SU-DHL-6 (cell line): ENCODE results near the gene NPAS3.

Experiments
- EZH2phosphoT487 ChIP-seq: fragments of 200-600 bp; sonication (generic), shearing (Covaris generic); conservative IDR thresholded peaks from 2 replicates; pipeline ENCODE4 v1.6.1; 2018; ENCODE audit warnings: mild to moderate bottlenecking, antibody characterized with exemption, low read length, moderate library complexity, mixed read lengths
- TF ChIP-seq, protein P1 (sequence below): fragments of 200-600 bp; sonication (generic); IDR thresholded peaks from one replicate; pipeline ENCODE4 v1.5.1; 2017; ENCODE audit warnings: antibody characterized with exemption, mild to moderate bottlenecking, low read length, moderate library complexity; ENCODE audit not compliant: insufficient read depth, poor library complexity, severe bottlenecking

DNA sequence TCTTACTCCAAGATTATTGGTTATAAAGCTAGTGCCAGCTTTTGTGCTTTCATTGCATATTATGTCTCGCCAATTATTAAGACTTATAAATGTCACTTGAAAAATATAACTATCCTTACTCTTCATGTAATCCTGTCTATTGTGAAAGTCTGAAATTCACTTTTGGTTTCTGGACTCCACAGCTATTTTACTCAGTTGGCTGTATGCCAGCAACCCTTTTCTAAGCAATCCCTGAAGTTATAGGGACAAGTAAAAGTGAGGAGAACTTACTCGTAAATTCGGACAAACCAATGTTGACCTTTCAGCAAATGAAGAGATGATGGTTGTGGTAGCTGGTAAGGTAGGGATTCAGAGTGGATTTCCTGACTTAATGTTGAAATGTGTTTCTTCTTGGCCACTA, 196.3 kb downstream of the NPAS3 start:
- TF ChIP-seq, protein P1, sequence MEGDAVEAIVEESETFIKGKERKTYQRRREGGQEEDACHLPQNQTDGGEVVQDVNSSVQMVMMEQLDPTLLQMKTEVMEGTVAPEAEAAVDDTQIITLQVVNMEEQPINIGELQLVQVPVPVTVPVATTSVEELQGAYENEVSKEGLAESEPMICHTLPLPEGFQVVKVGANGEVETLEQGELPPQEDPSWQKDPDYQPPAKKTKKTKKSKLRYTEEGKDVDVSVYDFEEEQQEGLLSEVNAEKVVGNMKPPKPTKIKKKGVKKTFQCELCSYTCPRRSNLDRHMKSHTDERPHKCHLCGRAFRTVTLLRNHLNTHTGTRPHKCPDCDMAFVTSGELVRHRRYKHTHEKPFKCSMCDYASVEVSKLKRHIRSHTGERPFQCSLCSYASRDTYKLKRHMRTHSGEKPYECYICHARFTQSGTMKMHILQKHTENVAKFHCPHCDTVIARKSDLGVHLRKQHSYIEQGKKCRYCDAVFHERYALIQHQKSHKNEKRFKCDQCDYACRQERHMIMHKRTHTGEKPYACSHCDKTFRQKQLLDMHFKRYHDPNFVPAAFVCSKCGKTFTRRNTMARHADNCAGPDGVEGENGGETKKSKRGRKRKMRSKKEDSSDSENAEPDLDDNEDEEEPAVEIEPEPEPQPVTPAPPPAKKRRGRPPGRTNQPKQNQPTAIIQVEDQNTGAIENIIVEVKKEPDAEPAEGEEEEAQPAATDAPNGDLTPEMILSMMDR: no peak
- no peak for TF ChIP-seq EZH2phosphoT487
